HL-60 (cell line): Measurements from ENCODE around the gene ZNF627.

ENCODE experiments used
- CTCF ChIP-seq: IDR thresholded peaks from one replicate; pipeline ENCODE4 v1.5.1; 2011; ENCODE audit warnings: low read length, control low read depth, inconsistent platforms; ENCODE audit not compliant: insufficient read depth
- POLR2AphosphoS5 ChIP-seq: IDR thresholded peaks from 2 replicates; pipeline ENCODE4 v1.6.1; 2012; ENCODE audit warnings: low read depth
- SPI1 ChIP-seq: IDR thresholded peaks from 2 replicates; pipeline ENCODE4 v1.6.1; 2012; ENCODE audit warnings: low read depth, mild to moderate bottlenecking, borderline replicate concordance

DNA sequence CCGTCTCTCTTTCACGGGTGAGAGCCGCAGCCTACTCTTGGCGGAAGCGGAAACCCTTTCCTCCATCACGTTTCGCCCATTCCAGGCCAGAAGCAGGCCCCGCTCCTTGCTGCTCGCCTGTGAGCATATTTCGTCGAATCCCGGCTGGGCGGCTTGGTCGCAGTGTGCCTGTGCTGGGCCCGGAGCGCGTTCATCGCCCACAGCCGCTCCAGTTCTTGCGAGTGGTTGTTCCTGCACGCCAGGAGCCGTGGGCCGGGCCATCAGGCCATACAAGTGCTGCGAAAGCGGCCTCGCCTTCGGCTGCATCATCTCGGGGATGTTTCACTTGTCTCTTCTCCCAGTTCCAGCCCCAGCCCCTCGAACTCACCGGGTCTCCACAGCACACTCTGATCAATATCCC is 65.0 kb downstream of the ZNF627 start:
- TF ChIP-seq CTCF (no peak), POLR2AphosphoS5 (no peak), SPI1 (no peak)
